ENCODE results near the gene KDM4C. TPM values are rescaled to one million over a fixed set of nuclear protein-coding genes. Genes with fewer than 3 reads are reported as not detected.
A peak's percentile ranks its signal among the peaks of the same experiment; 100 is the strongest.

KDM4C gene
- total and polyA plus RNA-seq, 2 of the 13 experiments (the other 11 are each of a cell fraction or from before 2014, with no cell fraction given) = 19.4 to 23.6 TPM

DNA sequence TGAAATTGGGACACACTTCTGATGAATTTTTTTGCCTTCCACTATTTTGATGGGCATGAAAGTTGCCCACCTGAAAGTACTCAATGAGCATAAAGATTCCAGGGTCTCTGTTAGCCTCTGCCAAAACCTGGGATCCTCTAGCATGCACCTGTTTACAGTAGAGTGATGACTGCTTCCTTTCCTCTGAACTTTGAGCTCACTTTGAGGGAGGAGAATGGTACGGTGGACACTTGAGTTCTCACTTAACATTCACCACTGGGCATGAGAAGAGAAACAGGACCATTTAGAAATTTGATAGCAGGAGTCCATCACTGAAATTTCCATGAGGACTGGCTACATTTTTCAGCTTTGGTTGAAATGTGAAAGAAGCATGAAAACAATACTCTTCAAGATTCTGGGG is 374.8 kb downstream of the KDM4C start:
- Histone ChIP-seq H3K36me3 (replicated peaks in 1 of 2; ENCODE audit: control insufficient read depth in 1 of 2, insufficient read depth in 2 of 2, low read length in 2 of 2) (peaks cover 6 to 51% of the 10 kb centered on the region in 2 experiments), H4K20me1 (ENCODE audit: insufficient read depth, low read length) (no peaks in the 10 kb centered on the region), H3K9me3 (ENCODE audit: low read length) (no peaks in the 10 kb centered on the region), H2AFZ (ENCODE audit: low read length) (no peak overlapping the region), H3K4me3 (replicated peaks in 1 of 3; ENCODE audit: insufficient read depth in 1 of 3, low read depth in 2 of 3, low read length in 3 of 3) (no peak overlapping the region), H3K79me2 (ENCODE audit: insufficient read depth, low read length) (no peaks in the 10 kb centered on the region), H3K9ac (ENCODE audit: insufficient read depth, low read depth, low read length) (no peak overlapping the region), H3K27ac (ENCODE audit: extremely low read length, insufficient read depth, low read length) (no peak overlapping the region), H3K27me3 (ENCODE audit: control insufficient read depth in 1 of 2, insufficient read depth in 2 of 2, low read length in 2 of 2) (no peaks in the 10 kb centered on the region), H3K4me2 (ENCODE audit: low read depth, low read length) (no peak overlapping the region), H3K4me1 (ENCODE audit: insufficient read depth, low read length) (peaks cover 9% of the 10 kb centered on the region)
- ATAC-seq (no peak), DNase-seq (ENCODE audit: low spot score) (no peak), FAIRE-seq (no peak)
- WGBS (ENCODE audit: low lambda C conversion rate) = 30% methylated on average over 1 of the region's 1 CpG
- BruUV-seq (replicated peaks) = no TSS peak
- in situ Hi-C loops (cut with HindIII; ENCODE audit: extremely low pct_ligation_motif_present, low pct_unique_long_range_greater_than_20kb) (no loop called here), intact Hi-C loops (cut with micrococcal nuclease; ENCODE audit: unreplicated experiment) (no loop called here)
- ChIA-PET POLR2A (no interaction called here), CTCF (ENCODE audit: low intra/inter-chr PET ratio, low total read pairs) (no interaction called here)
- TF ChIP-seq HNF4A (CRISPR knock-in tag; IDR thresholded peaks at IDR 0.05) = 0 out of 2 replicates have a peak, but pooled peaks have one; percentile 19
- no peak for TF ChIP-seq CBFB (CRISPR knock-in tag; IDR thresholded peaks at IDR 0.05)

DNA sequence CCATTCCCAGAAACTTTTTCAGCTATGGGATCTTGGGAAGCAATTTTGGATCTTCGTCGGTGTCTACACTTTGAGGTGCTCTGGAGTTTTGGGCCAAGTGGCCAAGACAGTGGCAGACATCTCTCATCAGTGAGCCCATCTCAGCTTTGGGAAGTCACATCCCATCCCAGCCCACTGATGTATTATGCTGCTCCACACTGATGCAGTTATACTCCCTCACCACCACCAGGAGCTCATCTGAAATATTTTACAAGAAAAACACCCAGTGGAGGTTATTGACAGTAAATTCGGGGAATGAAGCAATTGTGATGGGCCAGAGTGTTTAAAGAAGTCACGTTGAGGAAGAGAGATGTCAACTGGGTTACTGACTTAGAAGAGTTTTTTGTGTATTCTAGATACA is 378.0 kb downstream of the KDM4C start:
- BruUV-seq (replicated peaks) = no TSS peak
- in situ Hi-C loops (cut with HindIII; ENCODE audit: extremely low pct_ligation_motif_present, low pct_unique_long_range_greater_than_20kb) (no loop called here), intact Hi-C loops (cut with micrococcal nuclease; ENCODE audit: unreplicated experiment) (no loop called here)
- Histone ChIP-seq H3K27ac (ENCODE audit: extremely low read length, insufficient read depth, low read length) (no peak overlapping the region), H3K27me3 (ENCODE audit: control insufficient read depth in 1 of 2, insufficient read depth in 2 of 2, low read length in 2 of 2) (no peaks in the 10 kb centered on the region), H3K9ac (ENCODE audit: insufficient read depth, low read depth, low read length) (no peak overlapping the region), H2AFZ (ENCODE audit: low read length) (no peak overlapping the region), H3K4me2 (ENCODE audit: low read depth, low read length) (no peak overlapping the region), H3K9me3 (ENCODE audit: low read length) (no peaks in the 10 kb centered on the region), H3K4me3 (replicated peaks in 1 of 3; ENCODE audit: insufficient read depth in 1 of 3, low read depth in 2 of 3, low read length in 3 of 3) (no peak overlapping the region), H4K20me1 (ENCODE audit: insufficient read depth, low read length) (no peaks in the 10 kb centered on the region), H3K36me3 (replicated peaks in 1 of 2; ENCODE audit: control insufficient read depth in 1 of 2, insufficient read depth in 2 of 2, low read length in 2 of 2) (peaks cover 1 to 28% of the 10 kb centered on the region in 2 experiments; a peak in 4 of 5 replicates), H3K4me1 (ENCODE audit: insufficient read depth, low read length) (peaks cover 9% of the 10 kb centered on the region), H3K79me2 (ENCODE audit: insufficient read depth, low read length) (no peaks in the 10 kb centered on the region)
- ChIA-PET CTCF (ENCODE audit: low intra/inter-chr PET ratio, low total read pairs) (no interaction called here), POLR2A (no interaction called here)
- FAIRE-seq = no peak
- DNase-seq (ENCODE audit: low spot score) = no peak
- no peak for ATAC-seq
- WGBS (ENCODE audit: low lambda C conversion rate) = 94% methylated on average over 4 of the region's 4 CpGs
- TF ChIP-seq, protein P1, sequence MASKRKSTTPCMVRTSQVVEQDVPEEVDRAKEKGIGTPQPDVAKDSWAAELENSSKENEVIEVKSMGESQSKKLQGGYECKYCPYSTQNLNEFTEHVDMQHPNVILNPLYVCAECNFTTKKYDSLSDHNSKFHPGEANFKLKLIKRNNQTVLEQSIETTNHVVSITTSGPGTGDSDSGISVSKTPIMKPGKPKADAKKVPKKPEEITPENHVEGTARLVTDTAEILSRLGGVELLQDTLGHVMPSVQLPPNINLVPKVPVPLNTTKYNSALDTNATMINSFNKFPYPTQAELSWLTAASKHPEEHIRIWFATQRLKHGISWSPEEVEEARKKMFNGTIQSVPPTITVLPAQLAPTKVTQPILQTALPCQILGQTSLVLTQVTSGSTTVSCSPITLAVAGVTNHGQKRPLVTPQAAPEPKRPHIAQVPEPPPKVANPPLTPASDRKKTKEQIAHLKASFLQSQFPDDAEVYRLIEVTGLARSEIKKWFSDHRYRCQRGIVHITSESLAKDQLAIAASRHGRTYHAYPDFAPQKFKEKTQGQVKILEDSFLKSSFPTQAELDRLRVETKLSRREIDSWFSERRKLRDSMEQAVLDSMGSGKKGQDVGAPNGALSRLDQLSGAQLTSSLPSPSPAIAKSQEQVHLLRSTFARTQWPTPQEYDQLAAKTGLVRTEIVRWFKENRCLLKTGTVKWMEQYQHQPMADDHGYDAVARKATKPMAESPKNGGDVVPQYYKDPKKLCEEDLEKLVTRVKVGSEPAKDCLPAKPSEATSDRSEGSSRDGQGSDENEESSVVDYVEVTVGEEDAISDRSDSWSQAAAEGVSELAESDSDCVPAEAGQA (IDR thresholded peaks at IDR 0.05; ENCODE audit: low read depth) = no peak
- TF ChIP-seq, protein P1 (CRISPR knock-in tag; IDR thresholded peaks at IDR 0.05; ENCODE audit: borderline replicate concordance) = no peak
- TF ChIP-seq MAFK (conservative IDR thresholded peaks at IDR 0.05 in 1 of 2, IDR thresholded peaks at IDR 0.05 in 1 of 2; ENCODE audit: low read length in 2 of 2) = no peak
- TF ChIP-seq NBN (conservative IDR thresholded peaks at IDR 0.05) = no peak
- TF ChIP-seq, protein P2, sequence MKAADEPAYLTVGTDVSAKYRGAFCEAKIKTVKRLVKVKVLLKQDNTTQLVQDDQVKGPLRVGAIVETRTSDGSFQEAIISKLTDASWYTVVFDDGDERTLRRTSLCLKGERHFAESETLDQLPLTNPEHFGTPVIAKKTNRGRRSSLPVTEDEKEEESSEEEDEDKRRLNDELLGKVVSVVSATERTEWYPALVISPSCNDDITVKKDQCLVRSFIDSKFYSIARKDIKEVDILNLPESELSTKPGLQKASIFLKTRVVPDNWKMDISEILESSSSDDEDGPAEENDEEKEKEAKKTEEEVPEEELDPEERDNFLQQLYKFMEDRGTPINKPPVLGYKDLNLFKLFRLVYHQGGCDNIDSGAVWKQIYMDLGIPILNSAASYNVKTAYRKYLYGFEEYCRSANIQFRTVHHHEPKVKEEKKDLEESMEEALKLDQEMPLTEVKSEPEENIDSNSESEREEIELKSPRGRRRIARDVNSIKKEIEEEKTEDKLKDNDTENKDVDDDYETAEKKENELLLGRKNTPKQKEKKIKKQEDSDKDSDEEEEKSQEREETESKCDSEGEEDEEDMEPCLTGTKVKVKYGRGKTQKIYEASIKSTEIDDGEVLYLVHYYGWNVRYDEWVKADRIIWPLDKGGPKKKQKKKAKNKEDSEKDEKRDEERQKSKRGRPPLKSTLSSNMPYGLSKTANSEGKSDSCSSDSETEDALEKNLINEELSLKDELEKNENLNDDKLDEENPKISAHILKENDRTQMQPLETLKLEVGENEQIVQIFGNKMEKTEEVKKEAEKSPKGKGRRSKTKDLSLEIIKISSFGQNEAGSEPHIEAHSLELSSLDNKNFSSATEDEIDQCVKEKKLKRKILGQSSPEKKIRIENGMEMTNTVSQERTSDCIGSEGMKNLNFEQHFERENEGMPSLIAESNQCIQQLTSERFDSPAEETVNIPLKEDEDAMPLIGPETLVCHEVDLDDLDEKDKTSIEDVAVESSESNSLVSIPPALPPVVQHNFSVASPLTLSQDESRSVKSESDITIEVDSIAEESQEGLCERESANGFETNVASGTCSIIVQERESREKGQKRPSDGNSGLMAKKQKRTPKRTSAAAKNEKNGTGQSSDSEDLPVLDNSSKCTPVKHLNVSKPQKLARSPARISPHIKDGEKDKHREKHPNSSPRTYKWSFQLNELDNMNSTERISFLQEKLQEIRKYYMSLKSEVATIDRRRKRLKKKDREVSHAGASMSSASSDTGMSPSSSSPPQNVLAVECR (CRISPR knock-in tag; IDR thresholded peaks at IDR 0.05; ENCODE audit: borderline replicate concordance) = no peak
- TF ChIP-seq SNAI1 (CRISPR knock-in tag; IDR thresholded peaks at IDR 0.05; ENCODE audit: borderline replicate concordance) = no peak
- TF ChIP-seq NAIF1 (CRISPR knock-in tag; IDR thresholded peaks at IDR 0.05; ENCODE audit: borderline replicate concordance) = no peak
